Endothelial cell of umbilical vein (primary cell): ENCODE measurements around the gene NEU1. TPM values are rescaled to one million over a fixed set of nuclear protein-coding genes. Genes with fewer than 3 reads are reported as not detected.

Source experiments
- polyA plus RNA-seq, 4 experiments: library from polyadenylated mRNA; depleted of rRNA in 3 of 4; stranded (reverse) in 3 of 4; unstranded in 1 of 4; fragments of >200 nt; gene quantifications; 2 replicates each; pipeline versions ENCODE4 v1.2.1 to v1.2.3, GENCODE V29; 2011 to 2012; ENCODE audit warnings: missing spikeins in 1 of 4
- small RNA-seq: library from RNA; depleted of rRNA; stranded (forward); fragments of <200 nt; gene quantifications from one replicate; pipeline ENCODE3, GENCODE V24; 2012; ENCODE audit warnings: low replicate concordance, low read depth; ENCODE audit not compliant: insufficient read depth, insufficient read length
- total RNA-seq: library from RNA; stranded (reverse); gene quantifications from 2 replicates; pipeline ENCODE4 v1.2.3, GENCODE V29; 2021

NEU1 gene
- total and polyA plus RNA-seq, 2 donors (not counting 3 experiments of a cell fraction or from before 2014, with no cell fraction given) = 62.8 to 111 TPM

Small RNA genes within 50 kb of the gene (small RNA-seq; reads per million reads assigned to genes)
- gene SNORD48 (29.8 reads per million, percentile 86 among the genes with 10 or more reads in this experiment), gene SNORD52 (not detected)

Other genes starting within 250 kb of the NEU1 start
Only the 30 nearest of the 36 such genes appear.
- gene GPANK1, start 197.8 kb downstream of the NEU1 start, total RNA-seq = 11.7 and 12.6 TPM in 2 replicates
- gene GPANK1, start 197.8 kb downstream of the NEU1 start, polyA plus RNA-seq = 13.3 and 17.5 TPM in 2 replicates
- gene CSNK2B, start 196.7 kb downstream of the NEU1 start, total RNA-seq = 206 and 214 TPM in 2 replicates
- 159 and 160 TPM in 2 replicates for gene CSNK2B, start 196.7 kb downstream of the NEU1 start, polyA plus RNA-seq
- 23.9 and 25.0 TPM in 2 replicates for gene LY6G5B, start 192.8 kb downstream of the NEU1 start, total RNA-seq
- 13.7 and 15.4 TPM in 2 replicates for gene LY6G5B, start 192.8 kb downstream of the NEU1 start, polyA plus RNA-seq
- 5.2 and 8.2 TPM in 2 replicates for gene LY6G5C, start 181.8 kb downstream of the NEU1 start, total RNA-seq
- 11.4 and 11.8 TPM in 2 replicates for gene LY6G5C, start 181.8 kb downstream of the NEU1 start, polyA plus RNA-seq
- 41.3 and 48.9 TPM in 2 replicates for gene ABHD16A, start 159.5 kb downstream of the NEU1 start, total RNA-seq
- gene ABHD16A, start 159.5 kb downstream of the NEU1 start, polyA plus RNA-seq = 60.1 and 60.3 TPM in 2 replicates
- not detected in 2 replicates for gene LY6G6F, start 156.0 kb downstream of the NEU1 start, total RNA-seq
- gene LY6G6F, start 156.0 kb downstream of the NEU1 start, polyA plus RNA-seq = not detected in 2 replicates
- not detected in 2 replicates for gene LY6G6D, start 147.5 kb downstream of the NEU1 start, total RNA-seq
- gene LY6G6D, start 147.5 kb downstream of the NEU1 start, polyA plus RNA-seq = not detected in 2 replicates
- 0.35 TPM in 1 of 2 replicates, not detected in the other for gene LY6G6C, start 141.1 kb downstream of the NEU1 start, total RNA-seq
- gene LY6G6C, start 141.1 kb downstream of the NEU1 start, polyA plus RNA-seq = 0.33 and 0.41 TPM in 2 replicates
- gene MPIG6B, start 139.4 kb downstream of the NEU1 start, total RNA-seq = not detected in 2 replicates
- gene MPIG6B, start 139.4 kb downstream of the NEU1 start, polyA plus RNA-seq = not detected in 2 replicates
- 109 and 116 TPM in 2 replicates for gene DDAH2, start 133.5 kb downstream of the NEU1 start, total RNA-seq
- gene DDAH2, start 133.5 kb downstream of the NEU1 start, polyA plus RNA-seq = 168 and 176 TPM in 2 replicates
- gene CLIC1, start 126.3 kb downstream of the NEU1 start, total RNA-seq = 535 and 543 TPM in 2 replicates
- gene CLIC1, start 126.3 kb downstream of the NEU1 start, polyA plus RNA-seq = 569 and 578 TPM in 2 replicates
- 43.2 and 43.8 TPM in 2 replicates for gene MSH5, start 122.8 kb downstream of the NEU1 start, total RNA-seq
- gene MSH5, start 122.8 kb downstream of the NEU1 start, polyA plus RNA-seq = 24.5 and 27.1 TPM in 2 replicates
- 9.4 and 11.7 TPM in 2 replicates for gene SAPCD1, start 100.2 kb downstream of the NEU1 start, total RNA-seq
- 1.6 and 3.0 TPM in 2 replicates for gene SAPCD1, start 100.2 kb downstream of the NEU1 start, polyA plus RNA-seq
- 0.25 and 0.51 TPM in 2 replicates for gene VWA7, start 85.5 kb downstream of the NEU1 start, total RNA-seq
- gene VWA7, start 85.5 kb downstream of the NEU1 start, polyA plus RNA-seq = 0.11 and 0.21 TPM in 2 replicates
- 121 and 125 TPM in 2 replicates for gene VARS1, start 67.1 kb downstream of the NEU1 start, total RNA-seq
- 36.5 and 37.4 TPM in 2 replicates for gene VARS1, start 67.1 kb downstream of the NEU1 start, polyA plus RNA-seq
- gene LSM2, start 55.9 kb downstream of the NEU1 start, total RNA-seq = 78.1 and 78.6 TPM in 2 replicates
- 86.0 and 95.5 TPM in 2 replicates for gene LSM2, start 55.9 kb downstream of the NEU1 start, polyA plus RNA-seq
- gene HSPA1L, start 47.5 kb downstream of the NEU1 start, total RNA-seq = 0.74 and 0.77 TPM in 2 replicates
- 0.32 and 0.35 TPM in 2 replicates for gene HSPA1L, start 47.5 kb downstream of the NEU1 start, polyA plus RNA-seq
- 55.6 and 58.3 TPM in 2 replicates for gene HSPA1A, start 47.3 kb downstream of the NEU1 start, total RNA-seq
- 56.0 and 57.2 TPM in 2 replicates for gene HSPA1A, start 47.3 kb downstream of the NEU1 start, polyA plus RNA-seq
- gene HSPA1B, start 35.1 kb downstream of the NEU1 start, total RNA-seq = 49.3 and 54.0 TPM in 2 replicates
- 27.1 and 31.7 TPM in 2 replicates for gene HSPA1B, start 35.1 kb downstream of the NEU1 start, polyA plus RNA-seq
- 0.12 and 0.84 TPM in 2 replicates for gene SLC44A4, start 16.2 kb upstream of the NEU1 start, total RNA-seq
- 0.75 and 1.1 TPM in 2 replicates for gene SLC44A4, start 16.2 kb upstream of the NEU1 start, polyA plus RNA-seq
- gene EHMT2, start 34.9 kb upstream of the NEU1 start, total RNA-seq = 53.7 and 54.3 TPM in 2 replicates
- 53.3 and 56.4 TPM in 2 replicates for gene EHMT2, start 34.9 kb upstream of the NEU1 start, polyA plus RNA-seq
- gene ZBTB12, start 39.3 kb upstream of the NEU1 start, total RNA-seq = 3.5 and 4.9 TPM in 2 replicates
- 2.8 and 2.9 TPM in 2 replicates for gene ZBTB12, start 39.3 kb upstream of the NEU1 start, polyA plus RNA-seq
- gene C2, start 64.9 kb upstream of the NEU1 start, total RNA-seq = 0.60 TPM in 1 of 2 replicates, not detected in the other
- not detected in 2 replicates for gene C2, start 64.9 kb upstream of the NEU1 start, polyA plus RNA-seq
- gene CFB, start 83.3 kb upstream of the NEU1 start, total RNA-seq = 0.51 and 1.5 TPM in 2 replicates
- gene CFB, start 83.3 kb upstream of the NEU1 start, polyA plus RNA-seq = 0.87 and 1.0 TPM in 2 replicates
- gene NELFE, start 96.2 kb upstream of the NEU1 start, total RNA-seq = 68.5 and 71.3 TPM in 2 replicates
- 50.5 and 55.8 TPM in 2 replicates for gene NELFE, start 96.2 kb upstream of the NEU1 start, polyA plus RNA-seq
- gene SKIC2, start 96.4 kb upstream of the NEU1 start, total RNA-seq = 67.8 and 76.7 TPM in 2 replicates
- gene SKIC2, start 96.4 kb upstream of the NEU1 start, polyA plus RNA-seq = 52.8 and 55.8 TPM in 2 replicates
- gene DXO, start 109.3 kb upstream of the NEU1 start, total RNA-seq = 18.0 and 20.7 TPM in 2 replicates
- gene DXO, start 109.3 kb upstream of the NEU1 start, polyA plus RNA-seq = 34.9 and 37.7 TPM in 2 replicates
- gene C4A, start 119.2 kb upstream of the NEU1 start, total RNA-seq = 4.1 and 5.2 TPM in 2 replicates
- gene C4A, start 119.2 kb upstream of the NEU1 start, polyA plus RNA-seq = 4.4 and 5.7 TPM in 2 replicates
- gene C4B, start 152.0 kb upstream of the NEU1 start, total RNA-seq = 6.3 and 6.5 TPM in 2 replicates
- gene C4B, start 152.0 kb upstream of the NEU1 start, polyA plus RNA-seq = 2.9 and 4.4 TPM in 2 replicates
- gene CYP21A2, start 175.6 kb upstream of the NEU1 start, total RNA-seq = 0.22 and 0.32 TPM in 2 replicates
- gene CYP21A2, start 175.6 kb upstream of the NEU1 start, polyA plus RNA-seq = 0.06 and 0.46 TPM in 2 replicates